SHP77 treated with DMSO at 0.1 percent for 48 hours (cell line): ENCODE results near the gene SDHAF1.
"Not testable (repeated sequence)": the region's sequence is repeated elsewhere in the genome, so short reads cannot be mapped to it uniquely, and the experiment has no call there.

Experiments used
- DNase-seq: peaks from one replicate; lab custom pipeline; 2025; lab: John Stamatoyannopoulos, UW

The SDHAF1 gene

GRCh38 chr19:35995048-35995993 lies at the start of gene SDHAF1:
TSS of gene SDHAF1 (plus strand) at chr19:35995188. CDS start at chr19:35995275, 87 bp downstream.
- DNase-seq, result peak; percentile 81

GRCh38 chr19:35946203-35946602 lies 48.8 kb upstream of the SDHAF1 start:
- DNase-seq, result no peak

GRCh38 chr19:35949131-35949530 lies 45.9 kb upstream of the SDHAF1 start:
- no peak for DNase-seq

- no peak for DNase-seq
These were observed 38.9 kb upstream of the SDHAF1 start for GRCh38 chr19:35955881-35956634.

- DNase-seq, result not testable (repeated sequence)
These were observed 37.6 kb upstream of the SDHAF1 start for GRCh38 chr19:35957411-35957810.

- DNase-seq, result no peak
These were observed 36.3 kb upstream of the SDHAF1 start for GRCh38 chr19:35958660-35959039.

GRCh38 chr19:35959040-35959967 lies 35.7 kb upstream of the SDHAF1 start:
- DNase-seq, result no peak

- DNase-seq, result no peak
These were observed 35.0 kb upstream of the SDHAF1 start for GRCh38 chr19:35959968-35960320.

GRCh38 chr19:35960432-35960972 lies 34.5 kb upstream of the SDHAF1 start:
- no peak for DNase-seq

- DNase-seq, result no peak
These were observed 31.5 kb upstream of the SDHAF1 start for GRCh38 chr19:35963514-35963913.

GRCh38 chr19:35966771-35967170 lies 28.2 kb upstream of the SDHAF1 start:
- no peak for DNase-seq

- DNase-seq, result no peak
These were observed 21.5 kb upstream of the SDHAF1 start for GRCh38 chr19:35973487-35973886.

GRCh38 chr19:35975608-35976214 lies 19.3 kb upstream of the SDHAF1 start:
- no peak for DNase-seq

- DNase-seq, result peak; percentile 25
These were observed 17.4 kb upstream of the SDHAF1 start for GRCh38 chr19:35977446-35978222.

- DNase-seq, result no peak
These were observed 16.7 kb upstream of the SDHAF1 start for GRCh38 chr19:35978271-35978670.

GRCh38 chr19:35978832-35979365 lies 16.1 kb upstream of the SDHAF1 start:
- no peak for DNase-seq

GRCh38 chr19:35980997-35981396 lies 14.0 kb upstream of the SDHAF1 start:
- not testable (repeated sequence) for DNase-seq

GRCh38 chr19:35983177-35983576 lies 11.8 kb upstream of the SDHAF1 start:
- DNase-seq, result no peak

- DNase-seq, result no peak
These were observed 8.9 kb upstream of the SDHAF1 start for GRCh38 chr19:35986111-35986510.
